ENCODE data around the gene ZNF428. TPM values are rescaled to one million over a fixed set of nuclear protein-coding genes. Genes with fewer than 3 reads are reported as not detected.

The ZNF428 gene
- total and polyA plus RNA-seq, 2 of the 4 experiments (the other 2 are of a cell fraction), result 9.9 to 32.3 TPM

DNA sequence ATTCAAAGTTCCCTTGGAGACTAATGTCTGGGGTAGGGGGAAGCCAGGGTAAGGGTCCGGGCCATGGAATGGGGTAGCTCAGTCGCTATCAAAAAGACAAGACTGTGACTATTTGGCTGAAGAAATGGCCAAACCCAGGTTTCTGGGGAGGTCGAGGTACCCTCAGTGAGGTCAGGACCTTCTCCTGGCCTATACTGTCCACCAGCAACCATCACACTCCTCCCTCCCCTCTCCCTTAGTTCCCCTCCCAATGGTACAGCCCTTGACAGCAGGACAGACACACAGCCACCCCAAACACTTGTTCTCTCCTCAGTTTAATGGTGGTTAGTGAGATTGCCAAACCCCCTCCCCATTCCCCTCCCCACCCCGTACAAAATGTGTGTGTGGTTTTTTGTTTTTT lies 2.6 kb upstream of the ZNF428 start:
- intact Hi-C loops (cut with micrococcal nuclease) (no loop called here), dilution Hi-C loops (cut with HindIII; ENCODE audit: low sequenced_read_pairs, unreplicated experiment) (no loop called here), in situ Hi-C loops (cut with MboI; ENCODE audit: low sequenced_read_pairs) (no loop called here)
- Histone ChIP-seq H2AK9ac (replicated peaks; ENCODE audit: low read depth, low read length, poor library complexity) (no peak overlapping the region), H2BK5ac (ENCODE audit: low read depth, low read length, poor library complexity, severe bottlenecking) (no peak overlapping the region), H2AFZ (replicated peaks; ENCODE audit: low read length, poor library complexity) (no peak overlapping the region), H3K27ac (ENCODE audit: insufficient read depth, low read length) (no peak overlapping the region), H3K4me1 (ENCODE audit: control insufficient read depth, insufficient read depth, low read length) (peaks cover 6% of the 10 kb centered on the region), H2BK20ac (ENCODE audit: low read depth, low read length) (no peak overlapping the region), H3K18ac (ENCODE audit: low read depth, low read length) (no peak overlapping the region), H3K4me2 (ENCODE audit: low read depth, low read length) (no peak overlapping the region), H2AK5ac (ENCODE audit: low read depth, low read length) (no peak overlapping the region), H2BK15ac (ENCODE audit: low read depth, low read length) (no peak overlapping the region), H3K36me3 (ENCODE audit: control insufficient read depth, insufficient read depth, low read length) (no peaks in the 10 kb centered on the region), H3K4ac (ENCODE audit: low read depth, low read length) (no peak overlapping the region), H3K79me1 (ENCODE audit: low read depth in 1 of 2, low read length in 2 of 2) (peaks cover 20 to 34% of the 10 kb centered on the region in 2 experiments), H4K8ac (ENCODE audit: low read depth in 2 of 2, low read length in 2 of 2) (no peak overlapping the region), H3K27me3 (ENCODE audit: control insufficient read depth, insufficient read depth, low read length) (no peaks in the 10 kb centered on the region), H2BK120ac (ENCODE audit: low read depth, low read length) (no peak overlapping the region), H3K9me1 (ENCODE audit: insufficient read depth, low read length) (peaks cover 7% of the 10 kb centered on the region), H4K20me1 (ENCODE audit: insufficient read depth, low read length) (no peaks in the 10 kb centered on the region), H4K91ac (ENCODE audit: insufficient read depth, low read depth, low read length) (no peak overlapping the region), H3K9me3 (ENCODE audit: control insufficient read depth, insufficient read depth, low read length) (no peaks in the 10 kb centered on the region), H3K23ac (ENCODE audit: low read depth, low read length) (0 out of 2 replicates have a peak overlapping the region, but pooled peaks have one; percentile 11), H3K4me3 (ENCODE audit: insufficient read depth, low read depth, low read length) (no peak overlapping the region), H4K5ac (ENCODE audit: low read depth, low read length) (no peak overlapping the region), H3K56ac (ENCODE audit: extremely low read depth, insufficient read depth, low read length) (no peak overlapping the region), H3K14ac (replicated peaks; ENCODE audit: low read depth, low read length) (no peak overlapping the region), H3K9ac (ENCODE audit: low read depth, low read length) (no peak overlapping the region)
- no peak for DNase-seq
- no TSS peak for BruUV-seq (replicated peaks)
- WGBS, 2 experiments (ENCODE audit: extremely low coverage in 2 of 2, insufficient read length in 1 of 2), result no CpG with 5 or more reads among the region's 4 CpGs
- POLR2A ChIA-PET (ENCODE audit: unreplicated experiment), result no interaction called here
- no peak for TF ChIP-seq MXI1 (IDR thresholded peaks at IDR 0.05; ENCODE audit: borderline replicate concordance, low read depth, low read length)
- TF ChIP-seq FOS (IDR thresholded peaks at IDR 0.05; ENCODE audit: low read depth, low read length), result no peak
- TF ChIP-seq RCOR1 (IDR thresholded peaks at IDR 0.05; ENCODE audit: insufficient replicate concordance, low read length), result no peak
- TF ChIP-seq RFX5 (IDR thresholded peaks at IDR 0.05; ENCODE audit: low read depth, low read length), result no peak
- no peak for TF ChIP-seq MAFK (IDR thresholded peaks at IDR 0.05; ENCODE audit: low read depth, low read length)
- TF ChIP-seq, protein P1, sequence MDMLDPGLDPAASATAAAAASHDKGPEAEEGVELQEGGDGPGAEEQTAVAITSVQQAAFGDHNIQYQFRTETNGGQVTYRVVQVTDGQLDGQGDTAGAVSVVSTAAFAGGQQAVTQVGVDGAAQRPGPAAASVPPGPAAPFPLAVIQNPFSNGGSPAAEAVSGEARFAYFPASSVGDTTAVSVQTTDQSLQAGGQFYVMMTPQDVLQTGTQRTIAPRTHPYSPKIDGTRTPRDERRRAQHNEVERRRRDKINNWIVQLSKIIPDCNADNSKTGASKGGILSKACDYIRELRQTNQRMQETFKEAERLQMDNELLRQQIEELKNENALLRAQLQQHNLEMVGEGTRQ (IDR thresholded peaks at IDR 0.05; ENCODE audit: low read depth, low read length), result no peak
- TF ChIP-seq NFE2L2 (IDR thresholded peaks at IDR 0.05; ENCODE audit: low read depth, low read length), result no peak
- TF ChIP-seq, protein P2, sequence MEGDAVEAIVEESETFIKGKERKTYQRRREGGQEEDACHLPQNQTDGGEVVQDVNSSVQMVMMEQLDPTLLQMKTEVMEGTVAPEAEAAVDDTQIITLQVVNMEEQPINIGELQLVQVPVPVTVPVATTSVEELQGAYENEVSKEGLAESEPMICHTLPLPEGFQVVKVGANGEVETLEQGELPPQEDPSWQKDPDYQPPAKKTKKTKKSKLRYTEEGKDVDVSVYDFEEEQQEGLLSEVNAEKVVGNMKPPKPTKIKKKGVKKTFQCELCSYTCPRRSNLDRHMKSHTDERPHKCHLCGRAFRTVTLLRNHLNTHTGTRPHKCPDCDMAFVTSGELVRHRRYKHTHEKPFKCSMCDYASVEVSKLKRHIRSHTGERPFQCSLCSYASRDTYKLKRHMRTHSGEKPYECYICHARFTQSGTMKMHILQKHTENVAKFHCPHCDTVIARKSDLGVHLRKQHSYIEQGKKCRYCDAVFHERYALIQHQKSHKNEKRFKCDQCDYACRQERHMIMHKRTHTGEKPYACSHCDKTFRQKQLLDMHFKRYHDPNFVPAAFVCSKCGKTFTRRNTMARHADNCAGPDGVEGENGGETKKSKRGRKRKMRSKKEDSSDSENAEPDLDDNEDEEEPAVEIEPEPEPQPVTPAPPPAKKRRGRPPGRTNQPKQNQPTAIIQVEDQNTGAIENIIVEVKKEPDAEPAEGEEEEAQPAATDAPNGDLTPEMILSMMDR (conservative IDR thresholded peaks at IDR 0.05; ENCODE audit: low read depth, low read length), result no peak
- TF ChIP-seq, protein P3, sequence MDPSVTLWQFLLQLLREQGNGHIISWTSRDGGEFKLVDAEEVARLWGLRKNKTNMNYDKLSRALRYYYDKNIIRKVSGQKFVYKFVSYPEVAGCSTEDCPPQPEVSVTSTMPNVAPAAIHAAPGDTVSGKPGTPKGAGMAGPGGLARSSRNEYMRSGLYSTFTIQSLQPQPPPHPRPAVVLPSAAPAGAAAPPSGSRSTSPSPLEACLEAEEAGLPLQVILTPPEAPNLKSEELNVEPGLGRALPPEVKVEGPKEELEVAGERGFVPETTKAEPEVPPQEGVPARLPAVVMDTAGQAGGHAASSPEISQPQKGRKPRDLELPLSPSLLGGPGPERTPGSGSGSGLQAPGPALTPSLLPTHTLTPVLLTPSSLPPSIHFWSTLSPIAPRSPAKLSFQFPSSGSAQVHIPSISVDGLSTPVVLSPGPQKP (IDR thresholded peaks at IDR 0.05; ENCODE audit: borderline replicate concordance, low read depth, low read length), result no peak
- no peak for ATAC-seq (ENCODE audit: low read depth)
- CTCF ChIA-PET, result no interaction called here

All from IMR-90 (cell line).